ENCODE results near the gene GUCA2A. TPM values are rescaled to one million over a fixed set of nuclear protein-coding genes. Genes with fewer than 3 reads are reported as not detected.

Gene GUCA2A
- total and polyA plus RNA-seq, 2 of the 4 experiments (the other 2 are of a cell fraction) = not detected

DNA sequence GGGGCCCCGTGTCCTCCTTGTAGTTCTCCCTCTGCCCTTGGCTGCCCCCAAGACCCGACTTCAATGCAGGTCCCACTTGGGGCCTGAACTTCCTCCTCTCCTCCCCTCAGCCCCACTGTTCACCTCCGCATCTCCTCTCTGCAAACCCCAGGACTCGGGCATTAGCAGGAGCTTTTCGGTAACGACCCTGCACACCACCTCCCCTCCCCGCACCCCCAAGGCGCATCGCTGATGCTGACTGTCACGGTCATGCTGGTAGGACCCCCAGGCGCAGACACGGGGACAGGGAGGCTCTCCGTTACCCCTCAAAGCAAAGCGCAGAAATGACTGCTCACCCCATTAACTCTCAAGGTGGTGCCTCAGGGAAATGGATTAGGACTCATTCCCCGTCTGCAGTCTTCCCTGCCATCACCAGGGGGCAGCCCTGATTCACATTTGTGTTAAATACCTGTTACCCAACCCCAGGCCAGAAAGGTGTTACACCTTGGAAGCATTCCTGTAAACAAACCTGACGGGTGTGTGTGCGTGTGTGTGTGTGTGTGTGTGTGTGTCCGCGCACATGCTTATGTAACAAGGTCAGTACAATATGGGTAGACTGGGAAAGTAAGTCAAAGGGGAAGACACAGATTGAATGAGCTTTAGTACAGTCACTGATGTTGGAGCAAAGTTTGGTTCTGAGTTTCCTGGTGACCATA lies 17.8 kb downstream of the GUCA2A start:
- H2AK9ac ChIP-seq (replicated peaks; ENCODE audit: low read depth, low read length, poor library complexity) = peak overlapping the region; percentile 8
- no peak overlapping the region for H3K27ac ChIP-seq (ENCODE audit: insufficient read depth, low read length)
- ChIA-PET POLR2A (ENCODE audit: unreplicated experiment) (no interaction called here), CTCF (interaction anchor here (0.6 to 1.9 kb wide), 2 partner anchors 9 to 464 kb away, joined by 4 to 7 read pairs; no protein-coding TSS in a partner anchor)
- H3K18ac ChIP-seq (ENCODE audit: low read depth, low read length) = no peak overlapping the region
- H3K23ac ChIP-seq (ENCODE audit: low read depth, low read length) = no peak overlapping the region
- H3K14ac ChIP-seq (replicated peaks; ENCODE audit: low read depth, low read length) = no peak overlapping the region
- BruUV-seq (replicated peaks) = no TSS peak
- peak overlapping the region; percentile 10 for H2AFZ ChIP-seq (replicated peaks; ENCODE audit: low read length, poor library complexity)
- no peaks in the 10 kb centered on the region for H3K79me1 ChIP-seq (ENCODE audit: low read depth in 1 of 2, low read length in 2 of 2)
- H3K56ac ChIP-seq (ENCODE audit: extremely low read depth, insufficient read depth, low read length) = no peak overlapping the region
- H3K4me3 ChIP-seq (ENCODE audit: insufficient read depth, low read depth, low read length) = no peak overlapping the region
- H4K8ac ChIP-seq (ENCODE audit: low read depth in 2 of 2, low read length in 2 of 2) = no peak overlapping the region
- in situ Hi-C loops (cut with MboI; ENCODE audit: low sequenced_read_pairs) = loop anchor here (10.0 kb wide), 1 partner anchor 572 kb away; no protein-coding TSS in a partner anchor
- H2BK120ac ChIP-seq (ENCODE audit: low read depth, low read length) = no peak overlapping the region
- H3K9me3 ChIP-seq (ENCODE audit: control insufficient read depth, insufficient read depth, low read length) = no peaks in the 10 kb centered on the region
- no peak overlapping the region for H2AK5ac ChIP-seq (ENCODE audit: low read depth, low read length)
- no peak overlapping the region for H3K9ac ChIP-seq (ENCODE audit: low read depth, low read length)
- WGBS, 2 experiments (ENCODE audit: extremely low coverage in 2 of 2, insufficient read length in 1 of 2) = 15% methylated on average over 12 of the region's 19 CpGs; no CpG with 5 or more reads in 1 of the 2 experiments
- H4K20me1 ChIP-seq (ENCODE audit: insufficient read depth, low read length) = no peaks in the 10 kb centered on the region
- no peak overlapping the region for H4K5ac ChIP-seq (ENCODE audit: low read depth, low read length)
- no peak overlapping the region for H3K4me2 ChIP-seq (ENCODE audit: low read depth, low read length)
- no peaks in the 10 kb centered on the region for H3K4me1 ChIP-seq (ENCODE audit: control insufficient read depth, insufficient read depth, low read length)
- TF ChIP-seq CHD1 (IDR thresholded peaks at IDR 0.05; ENCODE audit: low read depth, low read length) (no peak), SMC3 (IDR thresholded peaks at IDR 0.05; ENCODE audit: low read depth, low read length) (peak; percentile 71), RCOR1 (IDR thresholded peaks at IDR 0.05; ENCODE audit: insufficient replicate concordance, low read length) (no peak), FOS (IDR thresholded peaks at IDR 0.05; ENCODE audit: low read depth, low read length) (no peak), RFX5 (IDR thresholded peaks at IDR 0.05; ENCODE audit: low read depth, low read length) (no peak), BHLHE40 (IDR thresholded peaks at IDR 0.05; ENCODE audit: low read depth, low read length) (no peak), RAD21 (IDR thresholded peaks at IDR 0.05; ENCODE audit: low read length) (peak; percentile 89), NFE2L2 (IDR thresholded peaks at IDR 0.05; ENCODE audit: low read depth, low read length) (no peak), MAFK (IDR thresholded peaks at IDR 0.05; ENCODE audit: low read depth, low read length) (no peak), POLR2A (IDR thresholded peaks at IDR 0.05; ENCODE audit: low read depth, low read length) (no peak), CEBPB (IDR thresholded peaks at IDR 0.05; ENCODE audit: low read depth, low read length) (peak; percentile 49; the same call in 1 of the 2 replicates), CTCF (conservative IDR thresholded peaks at IDR 0.05; ENCODE audit: low read depth, low read length) (peak; percentile 83), MAZ (IDR thresholded peaks at IDR 0.05; ENCODE audit: borderline replicate concordance, low read depth, low read length) (no peak)
- TF ChIP-seq, protein P1, sequence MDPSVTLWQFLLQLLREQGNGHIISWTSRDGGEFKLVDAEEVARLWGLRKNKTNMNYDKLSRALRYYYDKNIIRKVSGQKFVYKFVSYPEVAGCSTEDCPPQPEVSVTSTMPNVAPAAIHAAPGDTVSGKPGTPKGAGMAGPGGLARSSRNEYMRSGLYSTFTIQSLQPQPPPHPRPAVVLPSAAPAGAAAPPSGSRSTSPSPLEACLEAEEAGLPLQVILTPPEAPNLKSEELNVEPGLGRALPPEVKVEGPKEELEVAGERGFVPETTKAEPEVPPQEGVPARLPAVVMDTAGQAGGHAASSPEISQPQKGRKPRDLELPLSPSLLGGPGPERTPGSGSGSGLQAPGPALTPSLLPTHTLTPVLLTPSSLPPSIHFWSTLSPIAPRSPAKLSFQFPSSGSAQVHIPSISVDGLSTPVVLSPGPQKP (IDR thresholded peaks at IDR 0.05; ENCODE audit: borderline replicate concordance, low read depth, low read length) = no peak
- TF ChIP-seq, protein P2, sequence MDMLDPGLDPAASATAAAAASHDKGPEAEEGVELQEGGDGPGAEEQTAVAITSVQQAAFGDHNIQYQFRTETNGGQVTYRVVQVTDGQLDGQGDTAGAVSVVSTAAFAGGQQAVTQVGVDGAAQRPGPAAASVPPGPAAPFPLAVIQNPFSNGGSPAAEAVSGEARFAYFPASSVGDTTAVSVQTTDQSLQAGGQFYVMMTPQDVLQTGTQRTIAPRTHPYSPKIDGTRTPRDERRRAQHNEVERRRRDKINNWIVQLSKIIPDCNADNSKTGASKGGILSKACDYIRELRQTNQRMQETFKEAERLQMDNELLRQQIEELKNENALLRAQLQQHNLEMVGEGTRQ (IDR thresholded peaks at IDR 0.05; ENCODE audit: low read depth, low read length) = no peak
- dilution Hi-C loops (cut with HindIII; ENCODE audit: low sequenced_read_pairs, unreplicated experiment) = no loop called here
- no peak overlapping the region for H3K4ac ChIP-seq (ENCODE audit: low read depth, low read length)
- H4K91ac ChIP-seq (ENCODE audit: insufficient read depth, low read depth, low read length) = no peak overlapping the region
- H2BK5ac ChIP-seq (ENCODE audit: low read depth, low read length, poor library complexity, severe bottlenecking) = no peak overlapping the region
- intact Hi-C loops (cut with micrococcal nuclease) = loop anchor here (1.0 to 10.0 kb wide), 8 partner anchors 188 to 611 kb away; partner anchors contain the start of genes CCDC30, PPIH and YBX1
- DNase-seq = peak; percentile 45
- no peaks in the 10 kb centered on the region for H3K36me3 ChIP-seq (ENCODE audit: control insufficient read depth, insufficient read depth, low read length)
- no peaks in the 10 kb centered on the region; the same call in 1 of the 2 replicates for H3K9me1 ChIP-seq (ENCODE audit: insufficient read depth, low read length)
- H3K27me3 ChIP-seq (ENCODE audit: control insufficient read depth, insufficient read depth, low read length) = peaks cover 56% of the 10 kb centered on the region
- ATAC-seq (ENCODE audit: low read depth) = peak; percentile 90
- no peak overlapping the region for H2BK15ac ChIP-seq (ENCODE audit: low read depth, low read length)
- no peak overlapping the region for H2BK20ac ChIP-seq (ENCODE audit: low read depth, low read length)

Measured in IMR-90 (cell line).